Measurements from ENCODE around the gene ETDB.
A peak's percentile ranks its signal among the peaks of the same experiment; 100 is the strongest.
"Not testable (repeated sequence)": the region's sequence is repeated elsewhere in the genome, so short reads cannot be mapped to it uniquely, and the experiment has no call there.

ETDB gene

DNA sequence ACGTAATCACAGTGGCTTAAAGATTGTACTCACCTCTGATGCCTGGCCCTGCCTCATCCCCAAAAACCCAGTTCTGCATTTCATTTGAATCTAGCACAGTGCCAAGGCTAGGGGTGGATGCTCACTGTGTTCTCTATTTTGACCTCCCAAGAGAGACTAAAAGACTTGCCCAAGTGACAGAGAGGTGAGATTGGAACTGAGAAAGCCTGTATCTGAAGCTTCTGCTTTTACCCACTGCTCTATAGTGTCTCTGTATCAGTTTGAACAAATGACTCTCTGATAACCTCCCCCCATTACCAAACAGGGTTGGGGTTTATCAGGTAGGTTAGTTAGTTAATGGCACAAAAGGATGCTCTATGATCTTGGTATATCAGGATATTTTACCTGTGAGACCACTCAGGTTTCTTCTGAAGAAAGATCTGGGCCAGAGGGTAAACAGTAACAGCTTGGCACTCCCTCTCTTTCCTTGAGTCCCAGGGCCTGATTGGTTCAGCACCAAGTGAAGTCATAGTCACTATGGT, at the start of gene ETDB:
ETDB (minus strand) TSS at position 471 of the 521 bp plus-strand sequence. CDS start 1,265 bp downstream, outside the sequence.
- DNase-seq (ENCODE audit: low read depth in 2 of 2) = not testable (repeated sequence)

DNA sequence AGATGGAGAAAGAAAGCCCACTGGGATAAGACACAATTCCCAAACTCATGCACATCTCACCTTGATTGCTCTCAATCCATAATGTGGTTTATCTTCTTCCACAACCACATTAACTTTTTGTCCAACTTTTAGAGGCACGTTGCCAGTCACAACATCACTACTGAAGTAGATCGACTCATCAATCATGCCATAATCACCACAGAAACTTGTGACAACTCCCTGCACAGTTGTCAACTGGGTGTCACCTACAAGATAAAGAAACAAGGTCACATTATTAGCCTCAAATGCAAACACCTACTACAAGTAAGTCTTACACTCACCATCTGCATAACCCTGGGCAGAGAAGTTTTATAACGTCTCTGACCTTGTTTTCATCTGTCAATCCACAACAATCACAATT, 49.2 kb upstream of the ETDB start:
- not testable (repeated sequence) for DNase-seq (ENCODE audit: low read depth in 2 of 2)

DNA sequence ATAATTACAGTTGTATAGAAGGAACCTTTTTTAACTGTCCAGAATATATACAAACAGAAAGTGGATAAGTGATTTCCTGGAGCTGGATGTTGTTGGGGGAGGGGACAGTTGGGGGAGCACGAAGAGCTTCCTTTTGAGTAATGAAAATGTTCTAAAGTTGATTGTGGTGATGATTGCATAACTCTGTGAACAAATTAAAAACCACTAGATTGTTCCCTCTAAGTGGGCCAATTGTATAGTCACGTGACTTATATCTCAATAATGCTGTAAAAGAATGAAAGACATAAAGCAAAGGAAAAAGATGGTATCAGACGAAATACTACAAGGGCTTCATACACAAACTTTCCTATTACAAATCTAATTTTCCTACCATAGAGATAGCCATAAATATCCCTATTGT, 48.2 kb upstream of the ETDB start:
- DNase-seq (ENCODE audit: low read depth in 2 of 2) = no peak

DNA sequence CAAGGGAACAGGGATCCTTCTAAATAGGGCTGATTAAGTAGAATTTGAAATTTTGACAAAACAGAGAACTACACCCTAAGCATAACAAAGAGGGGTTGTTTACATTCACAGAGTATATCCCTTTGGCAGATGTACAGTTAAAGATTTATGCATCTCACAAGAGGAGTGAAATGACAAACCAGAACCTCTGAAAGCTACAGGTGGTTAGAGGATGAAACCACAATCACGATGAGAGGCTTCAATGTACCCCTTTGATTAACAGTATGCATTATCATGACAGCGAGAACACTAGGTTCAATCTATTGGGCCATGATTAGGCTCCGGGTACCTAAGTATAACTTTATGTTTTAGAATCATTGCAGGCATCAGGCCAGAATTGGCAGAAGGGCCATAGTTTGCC, 34.4 kb upstream of the ETDB start:
- DNase-seq (ENCODE audit: low read depth in 2 of 2) = not testable (repeated sequence)

DNA sequence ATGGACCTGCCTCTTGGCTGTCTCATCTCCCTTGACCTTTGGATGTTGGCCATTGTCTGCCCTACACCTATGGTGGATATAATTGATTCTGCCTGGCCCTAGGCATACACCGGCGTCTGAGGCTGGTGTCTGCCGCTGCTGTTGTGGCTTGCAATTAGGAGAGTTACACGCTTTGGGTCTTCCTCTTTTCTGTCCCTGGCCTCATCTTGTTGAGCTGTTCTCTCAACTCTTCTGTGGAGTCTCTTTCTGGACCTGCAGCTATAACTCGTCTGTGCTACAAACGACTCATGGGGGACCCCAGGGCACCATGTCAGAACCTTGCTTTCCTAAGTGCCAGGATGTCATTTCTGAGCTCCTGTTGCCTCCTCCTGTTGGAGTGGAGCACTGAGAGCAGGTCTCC, 5.8 kb upstream of the ETDB start:
- not testable (repeated sequence) for DNase-seq (ENCODE audit: low read depth in 2 of 2)

DNA sequence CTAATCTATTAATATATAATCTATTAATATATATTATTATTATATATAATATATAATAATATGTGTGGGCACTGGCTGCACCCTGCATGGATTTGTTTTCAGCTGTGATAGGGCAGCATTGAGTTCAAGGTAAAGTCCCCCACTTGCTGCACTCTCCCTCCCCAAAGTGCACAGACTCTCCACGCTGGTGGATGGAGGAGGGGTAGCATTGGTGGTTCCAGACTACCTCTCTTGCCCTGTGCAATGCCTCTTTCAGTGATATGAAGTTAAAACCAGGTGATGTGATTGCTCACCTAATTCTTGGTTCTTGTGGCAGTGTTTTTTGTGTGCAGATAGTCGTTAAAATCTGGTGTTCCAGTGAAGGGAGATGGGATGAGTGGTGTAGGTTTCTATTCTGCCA, 4.3 kb downstream of the ETDB start:
- DNase-seq (ENCODE audit: low read depth in 2 of 2) = not testable (repeated sequence)

DNA sequence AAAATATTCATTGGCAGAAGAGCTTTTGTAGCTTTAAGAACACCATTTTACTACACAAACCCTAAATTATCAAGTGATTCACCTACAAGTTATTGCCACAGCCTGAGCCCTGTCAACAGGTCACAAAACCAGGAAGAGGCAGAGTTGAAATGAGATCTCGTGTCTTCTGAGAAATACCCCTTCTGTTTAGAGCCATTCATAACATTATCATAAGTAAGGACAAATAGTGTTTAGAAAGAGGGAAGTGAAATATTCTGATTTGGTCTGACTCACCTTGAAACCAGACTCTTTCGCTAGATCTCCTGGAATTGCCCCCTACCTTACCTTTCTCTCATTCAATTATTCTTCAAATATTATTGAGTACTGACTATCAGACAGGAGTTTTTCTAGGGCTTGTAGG, 5.9 kb downstream of the ETDB start:
- DNase-seq (ENCODE audit: low read depth in 2 of 2) = no peak

DNA sequence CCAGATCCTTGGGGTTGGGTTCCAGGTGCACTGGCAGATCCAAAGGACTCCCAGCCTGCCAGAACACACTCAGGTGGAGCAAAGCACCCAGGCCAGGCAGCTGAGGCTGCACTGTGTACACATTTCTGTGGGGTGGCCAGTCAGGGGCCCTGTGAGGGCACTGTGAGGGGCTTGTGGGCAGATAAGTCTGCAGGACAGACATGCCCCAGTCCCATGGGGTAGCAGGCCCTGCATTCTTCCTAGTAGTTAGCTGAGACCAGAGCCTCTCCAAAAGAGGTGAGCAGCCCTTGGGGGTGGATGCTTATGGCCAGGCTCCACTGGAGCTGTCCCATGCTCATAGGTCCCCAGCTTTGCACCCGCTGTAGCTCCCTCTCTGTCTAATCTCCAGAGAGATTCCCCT, 7.6 kb downstream of the ETDB start:
- no peak for DNase-seq (ENCODE audit: low read depth in 2 of 2)

DNA sequence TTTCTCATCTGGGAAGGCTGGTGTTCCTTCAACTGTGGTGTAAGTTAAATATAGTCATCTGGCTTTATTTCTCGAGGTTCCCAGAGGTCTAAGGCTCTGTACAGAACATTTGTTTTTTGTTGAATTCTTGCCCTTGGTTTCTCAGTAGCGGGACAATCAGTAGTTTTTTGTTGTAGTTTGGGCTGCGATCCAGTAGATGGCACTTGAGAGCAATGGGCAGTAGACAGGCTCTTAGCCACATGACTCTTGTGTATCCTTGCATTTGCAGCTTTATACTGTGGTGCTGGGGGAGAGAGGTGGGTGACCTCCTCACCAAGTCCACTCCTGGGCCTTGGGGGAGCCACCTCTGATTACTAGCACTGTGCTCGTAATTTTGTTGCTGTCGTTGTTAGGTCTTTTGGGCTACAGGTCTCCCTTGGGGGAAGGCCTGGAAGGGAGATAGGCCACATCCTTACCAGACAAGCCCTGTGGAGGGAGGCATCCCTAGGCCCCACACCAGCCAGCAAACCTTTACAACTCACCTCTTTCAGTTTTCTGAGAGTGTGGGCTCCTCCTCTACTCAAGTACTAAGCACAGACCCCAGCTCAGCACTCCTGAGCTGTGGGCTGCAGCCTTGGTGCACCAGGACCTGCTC, 8.1 kb downstream of the ETDB start:
- no peak for DNase-seq (ENCODE audit: low read depth in 2 of 2)

DNA sequence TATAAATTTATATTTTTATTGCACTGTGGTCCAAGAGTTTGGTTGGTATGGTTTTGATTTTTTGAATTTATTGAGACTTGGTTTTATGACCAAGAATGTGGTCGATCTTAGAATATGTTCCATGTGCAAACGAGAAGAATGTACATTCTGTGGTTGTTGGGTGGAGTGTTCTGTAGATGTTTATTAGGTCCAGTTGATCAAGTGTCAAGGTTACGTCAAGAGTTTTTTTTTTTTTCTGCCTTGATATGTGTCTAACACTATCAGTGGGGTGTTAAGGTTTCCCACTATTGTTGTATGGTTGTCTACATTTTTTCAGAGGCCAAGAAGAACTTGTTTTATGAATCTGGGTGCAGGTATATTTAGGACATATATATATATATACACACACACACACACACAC, 10.8 kb downstream of the ETDB start:
- DNase-seq (ENCODE audit: low read depth in 2 of 2) = no peak

DNA sequence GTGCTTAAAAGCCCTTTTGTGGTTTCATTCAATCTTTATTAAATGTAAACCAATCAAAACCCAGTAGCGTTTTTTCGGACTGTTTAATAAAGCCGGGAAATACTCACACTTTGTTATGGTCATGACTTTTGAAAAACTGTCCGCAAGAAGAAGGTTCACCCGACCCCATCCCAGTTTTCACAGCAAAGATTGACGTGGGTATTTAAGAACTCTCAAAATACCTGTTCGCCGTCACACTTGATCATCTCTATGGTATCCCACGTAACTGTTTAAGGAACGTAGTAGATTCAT, 20.9 kb downstream of the ETDB start:
- DNase-seq (ENCODE audit: low read depth in 2 of 2) = no peak

DNA sequence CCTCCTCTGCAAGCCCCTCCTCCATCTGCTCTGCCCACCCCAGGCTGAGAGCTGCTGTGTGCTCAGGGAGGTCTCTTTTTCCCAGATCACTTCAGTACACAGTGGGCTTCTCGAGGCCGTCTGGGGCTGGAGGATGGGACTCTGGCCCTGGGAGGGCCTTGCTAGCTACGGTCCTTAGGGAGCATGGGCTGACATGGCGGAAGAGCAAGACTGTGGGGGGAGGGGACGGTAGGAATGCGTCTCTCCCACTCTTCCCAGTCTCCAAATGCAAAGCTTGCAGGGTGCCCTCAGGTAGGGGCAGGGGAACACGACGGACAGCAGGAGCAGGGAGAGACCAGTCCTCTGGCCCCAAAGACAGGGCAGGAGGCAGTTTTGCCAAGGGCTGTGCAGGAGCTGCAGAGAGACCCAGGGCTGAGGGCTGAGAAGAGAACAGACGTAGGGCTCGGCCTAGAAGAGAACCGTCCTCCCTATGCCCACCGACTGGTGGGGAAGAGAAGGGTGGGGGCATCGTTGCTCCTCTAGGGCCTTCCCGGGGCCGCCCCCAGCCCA, 23.1 kb downstream of the ETDB start:
- DNase-seq (ENCODE audit: low read depth in 2 of 2) = not testable (repeated sequence)

DNA sequence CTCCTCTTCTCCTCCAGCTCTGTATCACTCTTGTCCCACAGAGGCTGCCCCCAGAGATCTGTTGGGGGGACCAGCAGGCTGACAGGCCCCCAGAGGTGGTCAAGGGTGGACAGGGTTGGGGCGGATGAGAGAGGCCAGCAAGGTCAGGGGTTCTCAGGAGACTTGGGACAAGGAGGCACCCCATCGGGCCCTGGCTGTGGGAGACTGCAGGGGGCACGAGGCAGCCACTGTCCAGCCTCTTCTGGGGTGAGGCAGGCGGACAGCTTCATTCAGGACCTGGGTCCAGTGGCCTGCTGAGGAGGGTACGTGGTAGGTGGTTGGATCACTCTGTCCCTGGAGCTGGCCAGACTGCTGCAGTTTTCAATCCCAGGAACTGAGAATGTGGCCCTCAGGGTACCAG, 24.6 kb downstream of the ETDB start:
- no peak for DNase-seq (ENCODE audit: low read depth in 2 of 2)

DNA sequence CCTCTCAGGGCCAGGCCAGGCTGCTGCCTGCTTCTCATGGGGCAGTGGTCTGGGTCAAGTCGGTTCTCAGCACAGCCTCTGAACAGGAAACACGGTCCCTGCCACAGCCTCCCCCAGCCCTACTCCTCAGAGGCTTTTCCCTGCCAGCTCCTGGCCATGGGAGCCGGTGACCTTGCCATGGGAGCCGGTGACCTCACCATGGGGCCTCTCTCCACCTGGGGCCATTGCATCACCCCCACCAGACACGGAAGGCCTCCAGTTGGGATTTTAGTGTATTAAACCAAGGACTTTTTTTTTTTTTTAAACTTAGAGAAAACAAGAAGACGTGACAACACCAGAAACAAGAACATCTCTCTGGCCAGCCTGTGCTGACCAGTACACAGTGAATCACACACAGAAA, 25.6 kb downstream of the ETDB start:
- no peak for DNase-seq (ENCODE audit: low read depth in 2 of 2)

DNA sequence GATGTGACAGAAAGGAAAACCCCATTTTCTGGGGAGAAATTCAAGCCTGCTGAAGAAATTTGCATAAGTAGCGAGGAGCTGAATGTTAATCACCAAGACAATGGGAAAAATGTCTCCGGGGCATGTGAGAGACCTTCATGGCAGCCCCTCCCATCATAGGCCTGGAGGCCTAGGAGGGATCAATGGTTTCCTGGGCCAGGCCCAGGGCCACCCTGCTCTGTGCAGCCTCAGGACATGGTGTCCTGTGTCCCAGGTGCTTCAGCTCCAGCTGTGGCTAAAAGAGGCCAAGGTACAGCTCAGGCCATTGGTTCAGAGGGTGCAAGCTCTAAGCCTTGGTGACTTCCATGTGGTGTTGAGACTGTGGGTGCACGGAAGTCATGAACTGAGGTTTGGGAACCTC, 31.2 kb downstream of the ETDB start:
- DNase-seq (ENCODE audit: low read depth in 2 of 2) = no peak

DNA sequence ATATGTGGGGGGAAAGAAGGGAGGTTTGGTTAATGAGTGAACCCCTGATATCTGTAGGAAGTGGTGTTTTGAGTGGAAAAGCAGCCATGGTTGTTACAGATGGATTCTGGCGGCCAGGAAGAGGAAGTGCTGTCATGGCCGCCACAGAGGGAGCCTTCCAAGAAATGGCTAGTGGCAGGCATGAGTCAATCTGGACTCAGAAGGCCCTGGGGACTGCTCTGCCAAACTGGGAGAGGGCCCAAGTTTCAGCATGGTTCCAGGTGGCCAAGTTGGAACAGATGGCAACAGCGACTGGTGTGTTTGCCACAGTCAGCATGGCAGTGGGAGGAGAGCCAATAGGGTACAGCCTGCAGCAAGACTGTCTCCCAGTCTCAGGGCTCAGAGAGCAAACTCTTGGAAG, 32.5 kb downstream of the ETDB start:
- no peak for DNase-seq (ENCODE audit: low read depth in 2 of 2)

DNA sequence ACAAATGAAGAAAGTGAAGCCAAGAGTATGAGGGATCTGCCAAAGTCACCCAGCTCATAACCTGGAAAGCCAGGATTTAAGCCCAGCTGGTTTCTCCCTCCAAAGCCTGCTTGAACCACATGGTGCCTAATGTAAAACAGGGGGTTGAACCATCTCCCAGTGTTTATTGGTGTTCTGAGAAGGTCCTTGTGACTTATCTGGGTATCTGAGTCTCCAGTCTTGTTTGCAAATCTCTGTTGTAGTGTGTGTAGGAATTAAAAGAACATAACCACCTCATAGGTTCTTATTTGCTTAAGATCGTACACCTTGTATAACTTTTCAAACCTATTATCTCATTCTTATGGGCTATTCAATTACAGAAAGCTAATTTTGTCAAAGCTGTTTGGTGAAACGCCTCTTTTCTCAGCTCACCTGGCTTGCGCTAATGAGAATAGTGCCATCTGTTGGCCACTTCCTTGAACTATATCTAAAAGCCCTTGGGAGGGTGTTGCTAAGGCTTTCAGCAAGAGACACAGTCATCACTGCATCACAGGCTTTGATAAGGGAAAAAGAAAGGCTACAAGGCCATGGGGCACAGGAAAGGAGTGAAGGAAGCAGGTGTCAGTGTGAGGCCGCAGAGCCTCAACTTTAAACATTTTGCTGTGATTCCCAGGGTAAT, 34.0 kb downstream of the ETDB start:
- DNase-seq (ENCODE audit: low read depth in 2 of 2) = peak in 1 of 2 donors; percentile 18

DNA sequence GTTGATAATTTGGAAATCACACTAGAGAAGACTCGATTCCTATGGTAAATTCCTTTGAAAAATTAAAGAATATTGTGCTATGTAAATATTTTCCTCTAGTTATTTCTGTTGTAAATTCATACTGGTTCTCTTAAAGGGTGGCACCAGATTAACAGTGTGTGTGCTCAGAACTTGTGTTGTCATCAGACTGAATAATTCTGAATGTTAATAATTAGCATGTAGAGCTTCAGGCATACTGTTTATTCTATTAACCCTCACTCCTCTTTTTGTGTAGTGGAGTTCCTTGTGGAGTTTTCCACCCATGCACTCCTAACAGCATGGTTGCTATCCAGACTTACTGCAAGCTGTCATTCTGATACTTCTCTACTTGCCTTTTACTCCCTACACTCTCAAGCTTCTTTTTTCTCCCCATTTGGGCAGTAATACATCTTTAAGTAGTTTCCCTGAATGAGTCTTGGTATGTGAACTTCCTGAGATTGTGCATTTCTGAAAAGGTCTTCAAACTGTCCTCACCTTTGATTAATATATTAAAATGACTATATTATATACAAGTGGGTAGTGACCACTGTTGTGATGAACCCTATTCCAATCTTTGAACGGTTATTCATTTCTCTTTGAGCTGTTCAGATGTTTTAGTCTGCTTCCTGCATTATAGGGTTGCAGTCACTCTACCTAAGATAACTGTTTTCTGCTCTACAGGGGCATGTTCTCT, 38.5 kb downstream of the ETDB start:
- no peak for DNase-seq (ENCODE audit: low read depth in 2 of 2)

Measured in activated CD8-positive, alpha-beta memory T cell treated with anti-CD3 and anti-CD28 coated beads for 4 hours (primary cell).